Liver (tissue), 9 donors: Measurements from ENCODE around the gene TTC32. TPM values are rescaled to one million over a fixed set of nuclear protein-coding genes. Genes with fewer than 3 reads are reported as not detected.

Experiments
- DNase-seq: peaks from one replicate; pipeline ENCODE4 v3.0.0-alpha.2; 2017; ENCODE audit warnings: low spot score
- H3K27ac ChIP-seq, 2 donors: one replicate each; pipeline ENCODE4 v1.7.0; 2013; ENCODE audit warnings: inconsistent platforms in 2 of 2, low read length in 2 of 2, control low read depth in 1 of 2, low read depth in 1 of 2, mild to moderate bottlenecking in 1 of 2
- H3K27me3 ChIP-seq, 4 donors: one replicate each; pipeline versions ENCODE4 v1.6.1 to v1.7.0; 2013; ENCODE audit warnings: low read length in 3 of 4, inconsistent platforms in 1 of 4, mild to moderate bottlenecking in 1 of 4, moderate library complexity in 1 of 4; ENCODE audit not compliant: control insufficient read depth in 4 of 4, insufficient read depth in 4 of 4
- H3K36me3 ChIP-seq, 4 donors: one replicate each; pipeline versions ENCODE4 v1.6.1 to v1.7.0; 2013; ENCODE audit warnings: low read length in 3 of 4, mild to moderate bottlenecking in 3 of 4, low read depth in 1 of 4, moderate library complexity in 1 of 4; ENCODE audit not compliant: control insufficient read depth in 4 of 4, insufficient read depth in 3 of 4
- H3K4me1 ChIP-seq, 4 donors: one replicate each; pipeline versions ENCODE4 v1.6.1 to v1.7.0; 2013; ENCODE audit warnings: low read length in 3 of 4, mild to moderate bottlenecking in 3 of 4, moderate library complexity in 1 of 4; ENCODE audit not compliant: control insufficient read depth in 4 of 4, insufficient read depth in 4 of 4
- H3K4me3 ChIP-seq, 3 donors: one replicate each; pipeline versions ENCODE4 v1.6.1 to v1.7.0; 2013; ENCODE audit warnings: low read length in 3 of 3, control low read depth in 1 of 3, low read depth in 1 of 3, mild to moderate bottlenecking in 1 of 3
- H3K9ac ChIP-seq, 2 donors: one replicate each; pipeline ENCODE4 v1.7.0; 2013; ENCODE audit warnings: low read length in 2 of 2, mild to moderate bottlenecking in 2 of 2, moderate library complexity in 2 of 2, control low read depth in 1 of 2, low read depth in 1 of 2
- H3K9me3 ChIP-seq, 4 donors: one replicate each; pipeline versions ENCODE4 v1.6.1 to v1.7.0; 2013; ENCODE audit warnings: low read length in 3 of 4; ENCODE audit not compliant: control insufficient read depth in 4 of 4
- EGR1 ChIP-seq, 2 donors: IDR thresholded peaks; 2 replicates each; pipeline ENCODE4 v1.6.1; 2016 to 2018; ENCODE audit warnings: antibody characterized with exemption in 2 of 2, low read depth in 2 of 2
- FOXA2 ChIP-seq: IDR thresholded peaks from 2 replicates; pipeline ENCODE4 v1.6.1; 2016; ENCODE audit warnings: antibody characterized with exemption
- GABPA ChIP-seq, 2 donors: IDR thresholded peaks in 1 of 2; conservative IDR thresholded peaks in 1 of 2; 2 replicates each; pipeline ENCODE4 v1.6.1; 2016; ENCODE audit warnings: antibody characterized with exemption in 2 of 2, mild to moderate bottlenecking in 1 of 2, moderate library complexity in 1 of 2
- HNF4A ChIP-seq, 2 donors: conservative IDR thresholded peaks; 2 replicates each; pipeline ENCODE4 v1.6.1; 2016; ENCODE audit warnings: antibody characterized with exemption in 2 of 2, mild to moderate bottlenecking in 2 of 2
- HNF4G ChIP-seq: IDR thresholded peaks from 2 replicates; pipeline ENCODE4 v1.6.1; 2016; ENCODE audit warnings: antibody characterized with exemption
- JUND ChIP-seq, 2 donors: IDR thresholded peaks; 2 replicates each; pipeline ENCODE4 v1.6.1; 2016; ENCODE audit warnings: antibody characterized with exemption in 2 of 2
- NR2F2 ChIP-seq: IDR thresholded peaks from 2 replicates; pipeline ENCODE4 v1.6.1; 2016; ENCODE audit warnings: antibody characterized with exemption
- RXRA ChIP-seq, 2 donors: IDR thresholded peaks; 2 replicates each; pipeline ENCODE4 v1.6.1; 2017 to 2018; ENCODE audit warnings: antibody characterized with exemption in 2 of 2, mild to moderate bottlenecking in 1 of 2
- TAF1 ChIP-seq: conservative IDR thresholded peaks from 2 replicates; pipeline ENCODE4 v1.6.1; 2016; ENCODE audit warnings: antibody characterized with exemption, mild to moderate bottlenecking
- YY1 ChIP-seq: IDR thresholded peaks from 2 replicates; pipeline ENCODE4 v1.6.1; 2016; ENCODE audit warnings: antibody characterized with exemption, mild to moderate bottlenecking
- WGBS: extraction: QIAGEN DNeasy Blood & Tissue Kit; methylation state at CpG from one replicate; pipeline ENCODE4 v1.1.7; 2013; 5-methylcytosine and 5-hydroxymethylcytosine counted together
- polyA plus RNA-seq, 2 donors: library from polyadenylated mRNA; stranded (reverse) in 1 of 2; unstranded in 1 of 2; fragments of 200-250 nt in 1 of 2; fragments of >200 nt in 1 of 2; fragmentation: Nextera tagmentation in 1 of 2; extraction: Ambion mirVana in 1 of 2; gene quantifications; one replicate each; pipeline versions ENCODE4 v1.2.1 to v1.2.3, GENCODE V29; 2013 to 2015
- total RNA-seq, 2 donors: library from RNA; depleted of rRNA; stranded (reverse); fragments of >200 nt; gene quantifications; one replicate each; pipeline ENCODE4 v1.2.3, GENCODE V29; 2014
- TF ChIP-seq, protein P1 (sequence below): IDR thresholded peaks from 2 replicates; pipeline ENCODE4 v1.6.1; 2016; ENCODE audit warnings: antibody characterized with exemption, mild to moderate bottlenecking
- TF ChIP-seq, protein P2 (sequence below): fragments of 150-350 bp; IDR thresholded peaks from 2 replicates; pipeline ENCODE4 v1.5.1; 2017; ENCODE audit warnings: improper control_type of control experiment, low read depth, low read length; ENCODE audit not compliant: missing input control
- TF ChIP-seq, protein P3 (sequence below): IDR thresholded peaks from 2 replicates; pipeline ENCODE4 v1.6.1; 2016; ENCODE audit warnings: antibody characterized with exemption
- donor health status: healthy.
- donor health status: healthy.
- donor health status: healthy.
- donor health status: healthy.
- donor health status: healthy.

The TTC32 gene
- total and polyA plus RNA-seq, 4 donors, result 4.1 to 12.0 (median 10.5) TPM

DNA sequence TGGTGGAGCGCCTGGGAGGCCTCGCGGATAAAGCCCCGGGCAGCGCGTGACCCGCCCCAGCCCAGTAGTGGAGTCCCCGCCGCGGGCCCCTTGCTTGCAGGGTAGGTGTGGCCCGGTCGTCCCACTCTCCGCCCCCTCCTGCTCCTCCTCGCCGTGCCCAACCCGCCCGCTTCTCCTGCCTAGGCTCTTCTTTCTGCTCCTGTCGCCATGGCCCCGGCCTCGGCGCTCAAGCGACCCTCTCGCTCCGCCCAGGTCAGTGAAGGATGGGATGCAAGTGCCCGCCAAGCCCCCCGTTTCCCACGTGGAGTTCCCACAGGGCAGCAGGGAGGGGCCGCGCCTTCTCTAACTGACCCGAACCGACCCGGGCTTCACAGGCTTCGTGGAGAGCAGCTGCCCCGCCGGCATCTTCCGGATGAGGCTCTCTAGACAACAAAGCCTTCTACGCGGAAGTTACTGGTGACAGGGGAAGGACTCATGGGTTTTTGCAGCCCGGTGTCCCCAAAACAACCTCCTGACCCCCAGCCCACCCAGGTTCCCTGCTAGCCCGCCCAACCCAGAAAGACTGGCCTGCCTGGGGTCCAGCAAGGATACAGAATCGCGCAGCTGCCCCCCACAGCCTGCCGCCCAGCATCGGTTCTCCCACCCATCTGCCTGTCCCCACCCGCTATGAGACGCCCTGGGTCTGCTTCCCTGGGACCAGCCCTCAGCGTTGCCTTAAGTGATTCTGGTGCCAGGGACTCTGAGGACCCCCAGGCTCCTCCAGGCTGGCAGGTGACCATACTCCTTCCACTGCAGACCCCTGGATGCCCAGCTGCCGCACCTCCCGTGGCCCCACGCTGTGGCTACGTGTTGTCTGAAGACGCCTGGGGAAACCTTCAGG, 32.8 kb downstream of the TTC32 start:
- no peaks in the 10 kb centered on the region for H3K9me3 ChIP-seq
- H3K27me3 ChIP-seq, result no peaks in the 10 kb centered on the region
- H3K9ac ChIP-seq, result no peak overlapping the region
- TF ChIP-seq FOXA2 (no peak), NR2F2 (no peak), JUND (IDR thresholded peaks at IDR 0.05) (no peak), GABPA (IDR thresholded peaks at IDR 0.05 in 1 of 2, conservative IDR thresholded peaks at IDR 0.05 in 1 of 2) (no peak), YY1 (no peak), EGR1 (IDR thresholded peaks at IDR 0.05; ENCODE audit: low read depth in 2 of 2) (no peak), HNF4A (conservative IDR thresholded peaks at IDR 0.05) (no peak), RXRA (IDR thresholded peaks at IDR 0.05) (no peak), TAF1 (no peak)
- TF ChIP-seq, protein P1, sequence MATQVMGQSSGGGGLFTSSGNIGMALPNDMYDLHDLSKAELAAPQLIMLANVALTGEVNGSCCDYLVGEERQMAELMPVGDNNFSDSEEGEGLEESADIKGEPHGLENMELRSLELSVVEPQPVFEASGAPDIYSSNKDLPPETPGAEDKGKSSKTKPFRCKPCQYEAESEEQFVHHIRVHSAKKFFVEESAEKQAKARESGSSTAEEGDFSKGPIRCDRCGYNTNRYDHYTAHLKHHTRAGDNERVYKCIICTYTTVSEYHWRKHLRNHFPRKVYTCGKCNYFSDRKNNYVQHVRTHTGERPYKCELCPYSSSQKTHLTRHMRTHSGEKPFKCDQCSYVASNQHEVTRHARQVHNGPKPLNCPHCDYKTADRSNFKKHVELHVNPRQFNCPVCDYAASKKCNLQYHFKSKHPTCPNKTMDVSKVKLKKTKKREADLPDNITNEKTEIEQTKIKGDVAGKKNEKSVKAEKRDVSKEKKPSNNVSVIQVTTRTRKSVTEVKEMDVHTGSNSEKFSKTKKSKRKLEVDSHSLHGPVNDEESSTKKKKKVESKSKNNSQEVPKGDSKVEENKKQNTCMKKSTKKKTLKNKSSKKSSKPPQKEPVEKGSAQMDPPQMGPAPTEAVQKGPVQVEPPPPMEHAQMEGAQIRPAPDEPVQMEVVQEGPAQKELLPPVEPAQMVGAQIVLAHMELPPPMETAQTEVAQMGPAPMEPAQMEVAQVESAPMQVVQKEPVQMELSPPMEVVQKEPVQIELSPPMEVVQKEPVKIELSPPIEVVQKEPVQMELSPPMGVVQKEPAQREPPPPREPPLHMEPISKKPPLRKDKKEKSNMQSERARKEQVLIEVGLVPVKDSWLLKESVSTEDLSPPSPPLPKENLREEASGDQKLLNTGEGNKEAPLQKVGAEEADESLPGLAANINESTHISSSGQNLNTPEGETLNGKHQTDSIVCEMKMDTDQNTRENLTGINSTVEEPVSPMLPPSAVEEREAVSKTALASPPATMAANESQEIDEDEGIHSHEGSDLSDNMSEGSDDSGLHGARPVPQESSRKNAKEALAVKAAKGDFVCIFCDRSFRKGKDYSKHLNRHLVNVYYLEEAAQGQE, result no peak
- TF ChIP-seq, protein P2, sequence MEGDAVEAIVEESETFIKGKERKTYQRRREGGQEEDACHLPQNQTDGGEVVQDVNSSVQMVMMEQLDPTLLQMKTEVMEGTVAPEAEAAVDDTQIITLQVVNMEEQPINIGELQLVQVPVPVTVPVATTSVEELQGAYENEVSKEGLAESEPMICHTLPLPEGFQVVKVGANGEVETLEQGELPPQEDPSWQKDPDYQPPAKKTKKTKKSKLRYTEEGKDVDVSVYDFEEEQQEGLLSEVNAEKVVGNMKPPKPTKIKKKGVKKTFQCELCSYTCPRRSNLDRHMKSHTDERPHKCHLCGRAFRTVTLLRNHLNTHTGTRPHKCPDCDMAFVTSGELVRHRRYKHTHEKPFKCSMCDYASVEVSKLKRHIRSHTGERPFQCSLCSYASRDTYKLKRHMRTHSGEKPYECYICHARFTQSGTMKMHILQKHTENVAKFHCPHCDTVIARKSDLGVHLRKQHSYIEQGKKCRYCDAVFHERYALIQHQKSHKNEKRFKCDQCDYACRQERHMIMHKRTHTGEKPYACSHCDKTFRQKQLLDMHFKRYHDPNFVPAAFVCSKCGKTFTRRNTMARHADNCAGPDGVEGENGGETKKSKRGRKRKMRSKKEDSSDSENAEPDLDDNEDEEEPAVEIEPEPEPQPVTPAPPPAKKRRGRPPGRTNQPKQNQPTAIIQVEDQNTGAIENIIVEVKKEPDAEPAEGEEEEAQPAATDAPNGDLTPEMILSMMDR, result no peak
- TF ChIP-seq, protein P3, sequence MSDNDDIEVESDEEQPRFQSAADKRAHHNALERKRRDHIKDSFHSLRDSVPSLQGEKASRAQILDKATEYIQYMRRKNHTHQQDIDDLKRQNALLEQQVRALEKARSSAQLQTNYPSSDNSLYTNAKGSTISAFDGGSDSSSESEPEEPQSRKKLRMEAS, result no peak
- peak; percentile 72 for DNase-seq
- H3K4me1 ChIP-seq, result peaks cover 0 to 1% (median 0%) of the 10 kb centered on the region in 4 donors
- no peak overlapping the region for H3K27ac ChIP-seq
- H3K36me3 ChIP-seq, result no peaks in the 10 kb centered on the region
- WGBS, result 30% methylated on average over 52 of the region's 52 CpGs
- peak overlapping the region in 2 of 3 donors; percentile 25 to 27 for H3K4me3 ChIP-seq

DNA sequence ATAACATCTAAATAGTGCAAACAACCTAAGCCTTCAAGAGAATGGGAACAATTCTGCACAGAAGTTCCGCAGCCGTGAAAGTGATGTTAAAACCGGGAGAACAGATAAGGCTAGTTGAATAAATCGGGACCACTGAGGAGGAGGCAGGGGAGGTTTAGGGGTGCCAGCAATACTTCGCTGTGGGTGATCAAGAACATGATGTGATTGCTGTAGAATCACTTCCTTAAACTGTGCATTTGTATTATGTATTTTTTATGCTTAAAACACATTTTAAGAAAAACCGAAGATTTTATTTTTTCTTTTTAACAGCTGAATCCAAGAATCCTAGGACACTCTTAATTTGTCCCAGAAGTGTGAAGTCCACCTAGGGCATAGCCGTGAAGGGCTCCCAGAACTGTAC, 33.6 kb downstream of the TTC32 start:
- peak overlapping the region in 1 of 3 donors; percentile 25 for H3K4me3 ChIP-seq
- no peaks in the 10 kb centered on the region for H3K27me3 ChIP-seq
- H3K36me3 ChIP-seq, result no peaks in the 10 kb centered on the region
- peaks cover 0 to 8% (median 4%) of the 10 kb centered on the region in 4 donors for H3K4me1 ChIP-seq
- H3K9ac ChIP-seq, result no peak overlapping the region
- no peaks in the 10 kb centered on the region for H3K9me3 ChIP-seq
- WGBS, result 80% methylated on average over 7 of the region's 7 CpGs
- H3K27ac ChIP-seq, result no peak overlapping the region
- DNase-seq, result no peak
- no peak for TF ChIP-seq NR2F2
- no peak for TF ChIP-seq JUND (IDR thresholded peaks at IDR 0.05)
- TF ChIP-seq RXRA (IDR thresholded peaks at IDR 0.05), result no peak
- TF ChIP-seq, protein P3, result no peak
- TF ChIP-seq HNF4G, result no peak
